IPS-NIHi7 (cell line): ENCODE data around the gene OR6K2.
"Not testable (repeated sequence)": the region's sequence is repeated elsewhere in the genome, so short reads cannot be mapped to it uniquely, and the experiment has no call there.

ENCODE experiments used
- DNase-seq: peaks from one replicate; pipeline ENCODE4 v3.0.0; 2012; ENCODE audit warnings: mixed read lengths; ENCODE audit errors: extremely low spot score

The OR6K2 gene, protein sequence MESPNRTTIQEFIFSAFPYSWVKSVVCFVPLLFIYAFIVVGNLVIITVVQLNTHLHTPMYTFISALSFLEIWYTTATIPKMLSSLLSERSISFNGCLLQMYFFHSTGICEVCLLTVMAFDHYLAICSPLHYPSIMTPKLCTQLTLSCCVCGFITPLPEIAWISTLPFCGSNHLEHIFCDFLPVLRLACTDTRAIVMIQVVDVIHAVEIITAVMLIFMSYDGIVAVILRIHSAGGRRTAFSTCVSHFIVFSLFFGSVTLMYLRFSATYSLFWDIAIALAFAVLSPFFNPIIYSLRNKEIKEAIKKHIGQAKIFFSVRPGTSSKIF

DNA sequence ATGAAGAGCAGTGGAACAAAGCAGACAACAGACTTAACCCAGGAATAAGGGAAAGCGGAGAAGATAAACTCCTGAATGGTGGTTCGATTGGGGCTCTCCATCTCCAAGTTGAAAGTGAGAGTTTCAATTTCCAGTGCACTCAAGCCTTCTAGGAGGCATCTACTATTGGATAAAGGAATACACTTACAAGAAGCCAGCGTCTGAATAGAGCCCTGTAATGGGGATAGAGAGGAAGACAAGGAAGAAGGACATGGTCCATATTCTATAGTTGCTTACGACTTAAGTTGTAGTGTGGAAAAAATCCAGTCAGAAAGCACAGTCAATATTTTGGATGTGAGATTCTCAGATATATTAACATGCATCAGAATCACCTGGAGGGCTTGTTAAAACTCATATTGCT is at the start of gene OR6K2:
OR6K2 (minus strand) TSS at position 101 of the 400 bp plus-strand sequence; CDS start at position 101, 0 bp downstream.
- DNase-seq: no peak

DNA sequence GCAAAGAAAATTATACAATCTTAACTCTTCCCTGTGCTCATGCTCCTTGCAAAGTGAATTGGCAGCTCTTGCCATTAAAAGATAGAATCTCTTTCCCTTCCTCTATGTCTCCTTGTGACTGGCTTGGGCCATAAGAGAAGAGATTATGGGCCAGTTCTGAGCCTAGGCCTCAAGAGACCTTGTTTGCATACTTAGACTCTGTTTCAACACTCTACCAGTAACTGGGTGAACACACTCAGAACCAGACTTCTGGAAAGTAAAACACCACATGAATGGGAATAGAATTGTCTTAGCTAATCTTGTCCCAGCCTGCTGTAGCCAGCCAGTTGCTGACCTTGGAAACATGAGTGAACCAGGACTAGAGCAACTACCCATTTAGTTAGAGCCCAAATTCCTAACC is 35.4 kb upstream of the OR6K2 start:
- DNase-seq: no peak

DNA sequence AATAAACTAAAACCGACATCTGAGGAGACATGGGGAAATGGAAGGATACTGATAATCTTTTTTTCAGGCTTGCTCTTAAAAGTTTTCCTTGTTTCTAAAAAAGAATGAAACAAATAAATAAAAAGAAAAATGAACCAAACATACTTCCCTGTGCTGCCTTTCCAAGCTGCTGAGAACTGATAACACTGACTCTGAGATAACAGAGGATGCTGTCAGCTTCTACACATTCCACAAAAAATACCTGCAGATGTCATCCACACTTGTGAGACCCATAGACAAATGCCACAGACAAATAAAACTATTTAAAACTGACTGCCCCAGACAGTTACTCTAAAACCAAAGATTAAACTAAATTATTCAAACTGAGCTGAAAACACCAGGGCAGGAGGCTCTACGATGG is 32.1 kb upstream of the OR6K2 start:
- DNase-seq: no peak

DNA sequence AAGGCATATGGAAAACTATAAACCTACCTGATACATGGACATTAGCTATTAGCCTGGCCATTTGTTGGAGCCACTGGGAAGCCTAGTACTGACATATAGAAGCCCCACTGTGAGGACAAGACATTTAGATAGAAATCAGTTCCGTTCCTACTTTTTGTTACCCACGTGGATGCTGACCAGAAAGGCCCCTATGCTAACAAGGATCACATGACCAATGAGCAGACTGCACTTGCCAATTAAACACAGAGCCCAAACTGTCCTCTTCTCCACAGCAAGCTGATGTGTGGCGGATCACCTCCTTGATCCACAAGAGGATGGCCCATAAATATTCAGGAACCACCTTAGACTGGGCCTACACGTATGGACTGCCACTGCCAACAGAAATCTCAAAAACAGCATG is 31.3 kb upstream of the OR6K2 start:
- no peak for DNase-seq

DNA sequence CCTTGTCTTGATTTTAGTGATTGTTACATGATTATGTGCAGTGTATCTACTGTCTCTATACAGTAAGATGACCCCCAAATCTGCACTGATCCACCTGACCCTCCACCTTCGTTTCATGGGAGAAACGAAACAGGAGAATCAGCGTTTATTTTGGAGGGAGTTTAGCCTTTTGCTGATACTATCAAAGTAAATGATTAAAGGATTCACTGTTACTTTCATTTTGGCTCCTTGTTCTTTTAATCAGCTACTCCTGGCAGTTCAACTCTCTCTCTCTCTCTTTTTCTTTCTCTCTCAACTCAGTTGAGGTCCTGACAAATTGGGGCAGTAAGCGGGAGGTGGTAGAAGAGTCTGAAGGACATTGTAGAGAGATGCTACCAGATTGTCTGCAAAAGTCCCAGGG is 30.0 kb upstream of the OR6K2 start:
- no peak for DNase-seq

DNA sequence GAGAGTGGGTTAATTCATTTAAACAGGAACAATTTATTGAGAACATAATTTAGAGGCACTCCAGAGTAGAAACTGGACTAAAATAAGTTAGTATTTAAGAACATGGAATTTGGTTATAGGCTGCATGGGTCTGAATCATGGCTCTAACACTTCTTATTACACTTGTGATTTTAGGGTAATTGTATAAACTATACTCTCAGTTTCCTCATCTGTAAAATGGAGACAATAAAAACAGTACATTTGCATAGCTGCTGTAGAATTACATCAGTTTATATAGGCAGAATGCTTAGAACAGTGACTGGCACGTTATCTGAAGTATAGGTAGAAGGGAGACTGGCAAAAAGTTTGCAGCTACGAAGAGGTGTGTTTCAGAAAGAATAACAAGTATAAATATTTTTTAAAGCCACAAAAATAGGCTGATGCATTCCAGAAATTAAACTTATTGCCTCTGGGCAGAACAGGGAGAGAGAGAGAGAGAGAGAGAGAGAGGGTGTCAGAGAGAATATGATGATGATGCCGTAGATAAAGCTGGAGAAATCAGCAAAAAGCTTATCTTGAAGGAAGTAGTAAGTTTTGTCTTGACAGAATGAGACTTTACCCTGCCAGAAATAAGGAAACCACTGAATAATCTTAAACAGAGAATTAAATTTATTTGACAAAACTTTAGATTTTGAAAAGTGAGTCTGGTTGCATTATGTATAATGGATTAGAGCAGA is 28.2 kb upstream of the OR6K2 start:
- DNase-seq: no peak

DNA sequence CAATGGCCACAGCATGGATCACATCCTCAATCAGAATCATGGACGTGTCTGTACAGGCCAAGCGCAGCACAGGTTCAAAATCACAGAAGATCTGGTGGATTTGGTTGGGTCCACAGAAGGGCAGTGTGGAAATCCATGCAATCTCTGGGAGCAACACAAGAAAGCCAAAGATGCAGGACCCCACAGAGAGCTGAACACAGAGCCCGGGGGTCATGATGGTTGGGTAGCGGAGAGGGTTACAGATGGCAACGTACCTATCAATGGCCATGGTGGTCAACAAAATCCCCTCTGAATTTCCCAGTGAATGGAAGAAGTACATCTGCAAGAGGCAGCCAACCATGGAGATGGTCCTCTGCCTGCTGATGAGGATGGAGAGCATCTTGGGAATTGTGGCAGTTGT is 24.0 kb upstream of the OR6K2 start:
- DNase-seq: no peak

DNA sequence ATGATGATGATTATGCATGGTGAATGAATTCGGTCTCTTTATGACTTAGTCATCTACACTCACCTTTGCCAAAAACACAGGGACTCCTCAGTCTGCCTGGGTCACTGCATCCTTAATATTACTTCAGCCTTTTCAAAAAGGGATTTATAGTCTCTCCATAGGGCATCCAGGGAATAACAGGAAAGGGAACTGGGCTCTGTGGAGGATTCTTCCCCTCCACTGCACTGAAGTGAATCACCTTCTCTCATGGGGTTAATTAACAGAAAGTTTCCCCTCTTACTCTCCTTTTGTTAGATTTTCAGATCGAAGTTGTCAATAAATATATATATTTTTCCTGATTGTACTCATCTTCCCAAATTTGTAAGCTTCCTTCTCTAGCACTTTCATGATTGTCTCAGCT is 20.2 kb upstream of the OR6K2 start, which contains the start of gene OR6K3:
OR6K3 (minus strand) TSS at position 101 of the 400 bp plus-strand sequence. CDS start 2,605 bp downstream, outside the sequence.
- no peak for DNase-seq

DNA sequence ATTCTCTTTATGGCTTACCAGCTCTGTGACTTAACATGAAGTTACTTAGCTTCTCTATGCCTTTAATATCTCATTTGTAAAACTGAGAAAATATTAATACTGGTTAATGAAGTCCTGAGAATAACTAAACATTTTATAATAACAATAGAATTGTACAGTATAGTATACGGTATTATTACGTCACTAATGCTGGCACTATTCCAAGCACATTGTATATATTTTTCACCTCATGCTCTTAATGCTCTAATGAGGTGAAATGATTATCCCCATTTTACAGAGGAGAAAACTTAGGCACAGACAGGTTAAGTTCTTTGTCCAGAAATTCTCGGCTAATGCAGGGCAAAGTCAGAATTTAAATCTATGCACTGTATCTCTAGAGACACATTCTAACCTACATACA is 19.2 kb upstream of the OR6K2 start:
- DNase-seq: no peak

DNA sequence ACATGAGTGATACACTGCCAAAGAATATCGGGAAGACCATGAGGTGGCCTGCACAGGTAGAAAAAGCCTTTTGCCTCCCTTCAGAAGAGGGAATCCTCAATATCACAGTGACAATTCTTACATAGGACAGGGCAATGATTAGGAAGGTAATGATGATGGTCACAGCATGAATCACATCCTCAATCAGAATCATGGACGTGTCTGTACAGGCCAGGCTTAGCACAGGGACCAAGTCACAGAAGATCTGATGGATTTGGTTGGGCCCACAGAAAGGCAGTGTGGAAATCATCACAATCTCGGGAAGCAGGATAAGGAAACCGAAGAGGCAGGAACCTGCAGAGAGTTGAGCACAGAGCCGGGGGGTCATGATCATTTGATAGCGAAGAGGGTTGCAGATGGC is 16.9 kb upstream of the OR6K2 start:
- DNase-seq: no peak

DNA sequence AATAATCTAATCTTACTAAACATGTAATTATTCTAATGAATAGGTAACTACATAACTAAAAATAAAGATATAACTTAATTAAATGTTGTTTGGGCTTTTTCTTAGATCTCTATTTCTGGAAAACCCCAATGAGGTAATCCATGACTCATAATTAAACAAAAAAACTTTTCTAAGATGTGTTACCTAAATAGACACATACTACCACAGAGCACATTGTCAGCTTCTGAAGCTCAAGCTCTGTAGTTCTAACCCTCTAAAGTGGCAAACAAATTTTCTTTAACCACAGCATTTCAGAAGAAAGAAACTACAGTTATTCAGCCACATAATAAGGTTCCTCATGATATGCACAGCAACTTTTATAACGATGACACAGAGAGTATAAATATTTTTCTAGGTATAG is 15.9 kb upstream of the OR6K2 start:
- DNase-seq: no peak

DNA sequence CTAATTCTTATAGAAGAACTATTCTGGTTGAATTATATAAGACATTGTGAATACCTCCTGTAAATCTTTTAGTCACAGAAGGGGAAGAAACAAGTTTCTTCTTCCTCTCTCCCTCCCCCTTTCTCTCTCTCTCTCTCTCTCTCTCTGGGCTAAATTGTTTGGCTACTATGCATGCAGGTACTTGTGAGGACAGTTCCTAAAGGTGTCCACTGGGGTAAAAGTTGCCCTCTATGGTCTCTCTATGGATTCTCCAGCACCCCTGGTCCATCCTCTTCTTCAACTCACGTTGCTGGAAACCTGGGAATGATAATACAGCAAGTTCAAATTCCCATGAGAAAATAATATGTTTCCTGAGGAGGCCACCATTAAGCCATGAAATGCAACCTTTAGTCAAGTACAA is 14.3 kb upstream of the OR6K2 start:
- DNase-seq: no peak

DNA sequence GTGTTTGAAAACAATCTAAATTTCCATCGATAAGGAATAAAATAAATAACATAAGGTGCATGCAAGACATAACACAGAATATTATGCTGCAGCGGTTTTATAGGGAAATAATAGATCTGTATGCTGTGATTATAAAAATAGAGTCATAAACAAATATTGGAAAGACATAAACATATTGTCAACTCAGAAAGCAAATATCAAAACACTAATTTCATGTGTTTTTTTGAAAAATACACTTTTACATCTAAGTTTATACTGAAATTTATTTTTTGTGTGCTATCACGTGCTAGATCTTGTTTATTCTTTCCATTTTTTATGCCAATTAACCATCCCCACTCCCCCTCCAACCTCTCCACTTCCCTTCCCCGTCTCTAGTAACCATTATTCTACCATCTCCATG is 10.6 kb upstream of the OR6K2 start:
- DNase-seq: no peak

DNA sequence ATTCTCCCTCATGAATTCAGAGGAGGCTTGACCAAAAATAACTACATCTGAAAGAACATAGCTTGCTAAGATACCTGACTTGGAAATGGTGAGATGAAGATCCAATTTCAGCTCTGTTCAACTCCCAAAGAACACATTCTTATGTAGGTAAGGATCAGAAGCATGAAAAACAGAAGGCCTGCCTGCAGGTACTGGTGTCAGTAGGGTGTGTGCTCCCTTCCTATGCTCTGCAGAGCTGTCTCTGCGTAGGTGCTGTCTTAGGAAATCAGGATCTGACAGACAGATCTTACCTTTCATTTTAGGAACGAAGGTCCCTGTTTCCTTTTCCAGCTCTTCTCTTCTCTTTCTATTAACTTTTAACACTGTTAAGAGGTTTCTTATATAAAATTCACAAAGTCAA is 5.6 kb upstream of the OR6K2 start:
- no peak for DNase-seq

DNA sequence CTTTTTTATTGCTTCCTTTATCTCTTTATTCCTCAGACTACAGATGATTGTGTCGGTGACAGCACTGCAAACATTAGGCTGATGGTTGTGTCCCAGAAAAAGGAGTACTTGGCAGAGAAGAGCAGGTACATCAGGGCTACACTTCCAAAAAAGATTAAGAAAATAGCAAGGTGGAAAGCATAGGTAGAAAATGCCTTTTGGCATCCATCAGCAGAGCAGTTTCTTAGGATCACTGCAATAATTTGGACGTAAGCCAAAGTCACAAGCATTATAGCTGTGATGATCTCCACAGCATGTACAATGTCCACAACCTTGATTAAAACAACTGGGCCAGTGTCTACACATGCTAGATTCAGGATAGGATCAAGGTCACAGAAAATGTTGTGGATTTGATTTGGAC is 5.9 kb downstream of the OR6K2 start:
- no peak for DNase-seq

DNA sequence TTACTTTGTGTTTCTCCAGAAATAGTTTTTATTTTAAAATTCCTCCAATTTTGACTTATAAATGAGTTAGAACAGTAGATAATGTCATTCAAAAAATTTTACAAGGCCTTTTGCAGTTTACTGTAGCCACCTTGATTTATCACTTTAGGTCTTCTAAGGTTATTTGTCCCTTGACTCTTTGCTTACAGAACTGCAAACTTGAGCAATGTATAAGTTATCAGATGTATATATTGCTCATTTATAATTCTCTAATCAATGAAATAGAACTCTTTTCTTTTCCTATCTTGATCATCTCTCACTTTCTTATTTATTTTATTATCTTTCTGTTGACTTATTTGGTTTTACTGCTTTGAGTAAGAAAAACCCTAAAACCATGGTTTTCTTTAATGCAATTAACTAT is 8.1 kb downstream of the OR6K2 start:
- no peak for DNase-seq

DNA sequence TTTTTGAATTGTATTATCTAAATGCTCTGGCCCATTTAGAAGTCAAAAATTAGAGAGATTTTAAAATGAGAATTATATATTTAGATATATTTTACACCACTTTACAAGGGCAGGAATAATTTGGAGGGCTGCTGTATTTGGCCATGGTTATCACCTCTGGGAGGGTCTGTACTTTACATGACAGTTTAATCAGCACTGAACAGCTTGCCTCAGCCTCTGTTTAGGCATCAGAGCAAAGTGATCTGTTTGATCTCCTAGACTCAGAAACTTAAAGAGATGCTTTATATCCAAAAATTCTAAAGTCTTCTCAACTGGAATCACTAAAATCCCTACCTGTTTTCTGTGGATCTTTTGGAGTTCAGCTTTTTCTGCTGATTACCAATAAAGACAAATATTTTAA is 8.5 kb downstream of the OR6K2 start:
- no peak for DNase-seq

DNA sequence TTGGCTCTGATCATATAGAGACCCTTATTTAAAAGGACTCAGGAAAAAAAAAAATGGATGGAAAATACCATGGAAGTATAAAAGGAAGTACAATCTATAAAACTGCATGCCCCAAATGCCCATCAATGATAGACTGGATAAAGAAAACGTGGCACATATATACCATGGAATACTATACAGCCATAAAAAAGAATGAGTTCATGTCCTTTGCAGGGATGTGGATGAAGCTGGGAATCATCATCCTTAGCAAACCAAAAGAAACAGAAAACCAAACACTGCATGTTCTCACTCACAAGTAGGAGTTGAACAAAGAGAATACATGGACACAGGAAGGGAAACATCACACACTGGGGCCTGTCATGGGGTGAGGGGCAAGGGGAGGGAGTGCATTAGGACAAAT is 9.3 kb downstream of the OR6K2 start:
- DNase-seq: not testable (repeated sequence)

DNA sequence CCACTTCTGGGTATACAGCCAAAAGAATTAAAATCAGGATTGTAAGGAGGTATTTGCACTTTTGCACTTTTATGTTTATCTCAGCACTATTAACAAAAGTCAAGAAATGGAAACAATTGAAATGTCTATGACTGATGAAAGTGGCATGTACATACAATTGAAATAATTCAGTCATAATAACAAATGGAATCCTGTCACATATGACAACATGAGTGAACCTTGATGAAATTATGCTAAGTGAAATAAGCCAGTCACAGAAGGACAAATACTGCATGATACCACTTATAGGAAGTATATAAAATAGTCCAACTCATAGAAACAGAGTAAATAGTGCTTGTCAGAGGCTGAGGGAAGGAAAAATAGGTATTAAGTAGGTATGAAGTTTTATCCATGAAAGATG is 10.6 kb downstream of the OR6K2 start:
- no peak for DNase-seq

DNA sequence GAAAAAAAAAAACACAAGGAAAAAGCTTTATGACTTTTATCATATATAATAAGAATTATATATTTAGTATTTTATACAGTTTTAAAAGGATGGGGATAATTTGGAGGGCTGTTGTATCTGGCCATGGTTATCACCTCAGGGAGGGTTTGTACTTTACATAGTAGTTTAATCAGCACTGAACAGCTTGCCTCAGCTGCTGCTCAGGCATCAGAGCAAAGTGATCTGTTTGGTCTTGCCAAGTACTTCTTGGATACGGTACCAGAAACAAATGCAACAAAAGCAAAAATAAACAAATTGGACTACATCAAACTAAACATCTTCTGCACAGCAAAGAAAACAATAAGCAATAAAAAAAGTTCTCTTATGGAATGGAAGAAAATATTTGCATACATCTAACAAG is 11.3 kb downstream of the OR6K2 start:
- no peak for DNase-seq

DNA sequence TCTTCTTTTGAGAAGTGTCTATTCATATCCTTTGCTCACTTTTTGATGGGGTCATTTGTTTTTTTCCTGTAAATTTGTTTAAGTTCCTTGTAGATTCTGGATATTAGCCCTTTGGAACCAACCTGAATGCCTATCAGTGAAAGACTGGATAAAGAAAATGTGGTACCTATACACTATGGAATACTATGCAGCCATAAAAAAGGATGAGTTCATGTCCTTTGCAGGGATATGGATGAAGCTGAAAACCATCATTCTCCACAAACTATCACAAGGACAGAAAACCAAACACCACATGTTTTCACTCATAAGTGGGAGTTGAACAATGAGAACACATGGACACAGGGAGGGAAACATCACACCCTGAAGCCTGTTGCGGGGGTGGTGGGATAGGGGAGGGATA is 12.1 kb downstream of the OR6K2 start:
- not testable (repeated sequence) for DNase-seq

DNA sequence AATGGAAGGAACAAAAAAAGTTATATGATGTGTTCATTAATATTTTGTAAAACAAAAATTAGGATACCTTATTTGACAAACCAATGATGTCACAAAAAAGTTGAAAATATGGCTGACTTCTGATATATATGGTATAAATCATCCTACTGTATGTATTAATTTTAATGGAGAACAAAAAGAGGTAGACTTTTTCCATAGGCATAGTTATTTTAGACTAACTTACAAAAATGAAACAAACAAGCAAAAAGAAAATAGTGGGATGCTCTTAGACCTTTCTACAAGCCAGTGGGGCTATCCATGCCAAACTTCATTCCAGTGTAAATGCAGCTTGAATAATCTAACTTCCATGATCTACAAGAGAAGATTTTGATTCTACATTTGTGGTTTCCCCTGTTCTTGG is 13.4 kb downstream of the OR6K2 start:
- DNase-seq: no peak
